DOHH2 (cell line): ENCODE data around the gene ABCC11.
"Not testable (repeated sequence)": the region's sequence is repeated elsewhere in the genome, so short reads cannot be mapped to it uniquely, and the experiment has no call there.

ENCODE experiments used
- H3F3A ChIP-seq: fragments of 200-600 bp; sonication (generic), shearing (Covaris generic); 2 replicates; pipeline ENCODE4 v1.6.0; 2016; ENCODE audit warnings: antibody characterized with exemption, mild to moderate bottlenecking; ENCODE audit not compliant: control insufficient read depth, insufficient read depth
- H3K27ac ChIP-seq: fragments of 200-600 bp; sonication (generic); 2 replicates; pipeline ENCODE4 v1.5.1; 2014; ENCODE audit warnings: low read depth, mild to moderate bottlenecking, low read length, moderate library complexity
- H3K27me3 ChIP-seq: fragments of 200-600 bp; sonication (generic); 2 replicates; pipeline ENCODE4 v1.6.1; 2014; ENCODE audit warnings: mild to moderate bottlenecking, low read length, mixed read lengths; ENCODE audit not compliant: control insufficient read depth
- H3K36me3 ChIP-seq: fragments of 200-600 bp; sonication (generic); 2 replicates; pipeline ENCODE4 v1.6.1; 2014; ENCODE audit warnings: mild to moderate bottlenecking, low read length, moderate library complexity, mixed read lengths; ENCODE audit not compliant: control insufficient read depth
- H3K4me1 ChIP-seq: fragments of 200-600 bp; sonication (generic); 2 replicates; pipeline ENCODE4 v1.6.1; 2014; ENCODE audit warnings: mild to moderate bottlenecking, low read length, mixed read lengths; ENCODE audit not compliant: control insufficient read depth
- H3K4me2 ChIP-seq: fragments of 200-600 bp; sonication (generic); 2 replicates; pipeline ENCODE4 v1.6.0; 2014; ENCODE audit warnings: mild to moderate bottlenecking, low read length, moderate library complexity
- H3K4me3 ChIP-seq: fragments of 200-600 bp; sonication (generic); 2 replicates; pipeline ENCODE4 v1.5.1; 2014; ENCODE audit warnings: mild to moderate bottlenecking, low read length, mixed read lengths
- H3K79me2 ChIP-seq: fragments of 200-600 bp; sonication (generic); 2 replicates; pipeline ENCODE4 v1.6.1; 2014; ENCODE audit warnings: mild to moderate bottlenecking, low read length, mixed read lengths; ENCODE audit not compliant: control insufficient read depth
- H3K9me2 ChIP-seq: fragments of 200-600 bp; sonication (generic); replicated peaks from 2 replicates; pipeline ENCODE4 v1.6.1; 2014; ENCODE audit warnings: mild to moderate bottlenecking, low read length, mixed read lengths; ENCODE audit not compliant: control insufficient read depth
- H3K9me3 ChIP-seq: fragments of 200-600 bp; sonication (generic); 2 replicates; pipeline ENCODE4 v1.6.1; 2014; ENCODE audit warnings: antibody characterized with exemption, low read length, mixed read lengths; ENCODE audit not compliant: control insufficient read depth, insufficient read depth
- H4K20me1 ChIP-seq: fragments of 200-600 bp; sonication (generic); 2 replicates; pipeline ENCODE4 v1.6.0; 2014; ENCODE audit warnings: low read depth, mild to moderate bottlenecking, antibody characterized with exemption, low read length, moderate library complexity; ENCODE audit not compliant: control insufficient read depth, insufficient read depth
- CTCF ChIP-seq: fragments of 200-600 bp; sonication (generic); IDR thresholded peaks from one replicate; pipeline ENCODE4 v1.5.1; 2014; ENCODE audit warnings: antibody characterized with exemption, mild to moderate bottlenecking, low read depth, low read length; ENCODE audit not compliant: poor library complexity, severe bottlenecking
- EZH2phosphoT487 ChIP-seq: fragments of 200-600 bp; sonication (generic); IDR thresholded peaks from 2 replicates; pipeline ENCODE4 v1.6.1; 2017; ENCODE audit warnings: borderline replicate concordance, mild to moderate bottlenecking, antibody characterized with exemption, low read length, moderate library complexity, mixed read lengths

Gene ABCC11

GRCh38 chr16:48246066-48246465, 1.3 kb downstream of the ABCC11 start:
- peak overlapping the region; percentile 92 for H3K4me3 ChIP-seq
- H3K27ac ChIP-seq: no peak overlapping the region
- TF ChIP-seq EZH2phosphoT487: no peak
- TF ChIP-seq CTCF: no peak
- no peaks in the 10 kb centered on the region for H3K27me3 ChIP-seq
- H3K4me1 ChIP-seq: peaks cover 18% of the 10 kb centered on the region
- H3K36me3 ChIP-seq: peaks cover 10% of the 10 kb centered on the region
- peaks cover 4% of the 10 kb centered on the region for H4K20me1 ChIP-seq
- H3K4me2 ChIP-seq: peak overlapping the region; percentile 88
- no peaks in the 10 kb centered on the region for H3K9me2 ChIP-seq
- H3F3A ChIP-seq: no peaks in the 10 kb centered on the region
- H3K79me2 ChIP-seq: peaks cover 69% of the 10 kb centered on the region
- H3K9me3 ChIP-seq: no peaks in the 10 kb centered on the region

- peaks cover 4% of the 10 kb centered on the region for H4K20me1 ChIP-seq
- peaks cover 3% of the 10 kb centered on the region; the same call in 1 of the 2 replicates for H3K9me3 ChIP-seq
- H3K36me3 ChIP-seq: peaks cover 10% of the 10 kb centered on the region
- H3K4me1 ChIP-seq: peaks cover 18% of the 10 kb centered on the region
- no peaks in the 10 kb centered on the region for H3F3A ChIP-seq
- H3K4me3 ChIP-seq: peak overlapping the region; percentile 92
- TF ChIP-seq CTCF (no peak), EZH2phosphoT487 (no peak)
- no peaks in the 10 kb centered on the region for H3K27me3 ChIP-seq
- no peak overlapping the region for H3K27ac ChIP-seq
- peak overlapping the region; percentile 88 for H3K4me2 ChIP-seq
- H3K9me2 ChIP-seq: no peaks in the 10 kb centered on the region
- peaks cover 57% of the 10 kb centered on the region for H3K79me2 ChIP-seq
These were observed 2.5 kb downstream of the ABCC11 start for GRCh38 chr16:48244863-48245195.

GRCh38 chr16:48244080-48244862, 3.1 kb downstream of the ABCC11 start, which contains the start of gene LONP2:
LONP2 (plus strand) TSS chr16:48244300; CDS start chr16:48244389, 89 bp downstream.
- H3K27ac ChIP-seq: 0 out of 2 replicates have a peak within 1 kb of the TSS, but pooled peaks have one; percentile 7
- peaks cover 4% of the 10 kb centered on the region for H4K20me1 ChIP-seq
- no peaks in the 10 kb centered on the region for H3F3A ChIP-seq
- no peaks in the 10 kb centered on the region for H3K9me2 ChIP-seq
- peaks cover 10% of the 10 kb centered on the region for H3K36me3 ChIP-seq
- H3K79me2 ChIP-seq: peaks cover 52% of the 10 kb centered on the region
- TF ChIP-seq CTCF: no peak
- TF ChIP-seq EZH2phosphoT487: no peak
- peak within 1 kb of the TSS; percentile 92 for H3K4me3 ChIP-seq
- peaks cover 3% of the 10 kb centered on the region; the same call in 1 of the 2 replicates for H3K9me3 ChIP-seq
- H3K4me1 ChIP-seq: peaks cover 18% of the 10 kb centered on the region
- peak within 1 kb of the TSS; percentile 88 for H3K4me2 ChIP-seq
- H3K27me3 ChIP-seq: no peaks in the 10 kb centered on the region

- not testable (repeated sequence) for H3K36me3 ChIP-seq
These were observed 7.2 kb downstream of the ABCC11 start for GRCh38 chr16:48240147-48240546.

More at GRCh38 chr16:48240147-48240546, 7.2 kb downstream of the ABCC11 start:
- not testable (repeated sequence) for H4K20me1 ChIP-seq, H3K4me3 ChIP-seq, H3K27me3 ChIP-seq, H3K9me3 ChIP-seq, H3K4me2 ChIP-seq, H3K27ac ChIP-seq, H3K9me2 ChIP-seq, H3K4me1 ChIP-seq, H3F3A ChIP-seq
- peaks cover 11% of the 10 kb centered on the region for H3K79me2 ChIP-seq
